Epithelial cell of esophagus (primary cell): Measurements from ENCODE around the gene LMBR1L.

Experiments used
- DNase-seq: peaks from one replicate; pipeline ENCODE4 v3.0.0; 2010; ENCODE audit warnings: low read depth
- H3K4me3 ChIP-seq: 2 replicates; pipeline ENCODE4 v1.5.1; 2011; ENCODE audit warnings: mild to moderate bottlenecking, low read length, control low read depth
- CTCF ChIP-seq: IDR thresholded peaks from 2 replicates; pipeline ENCODE4 v1.5.1; 2011; ENCODE audit warnings: low read depth, mild to moderate bottlenecking, low read length, control low read depth, inconsistent platforms; ENCODE audit not compliant: insufficient read depth; ENCODE audit errors: missing control alignments

Gene LMBR1L

GRCh38 chr12:49086116-49086515, 24.5 kb downstream of the LMBR1L start:
- H3K4me3 ChIP-seq = no peak overlapping the region
- no peak for TF ChIP-seq CTCF
- no peak for DNase-seq

DNA sequence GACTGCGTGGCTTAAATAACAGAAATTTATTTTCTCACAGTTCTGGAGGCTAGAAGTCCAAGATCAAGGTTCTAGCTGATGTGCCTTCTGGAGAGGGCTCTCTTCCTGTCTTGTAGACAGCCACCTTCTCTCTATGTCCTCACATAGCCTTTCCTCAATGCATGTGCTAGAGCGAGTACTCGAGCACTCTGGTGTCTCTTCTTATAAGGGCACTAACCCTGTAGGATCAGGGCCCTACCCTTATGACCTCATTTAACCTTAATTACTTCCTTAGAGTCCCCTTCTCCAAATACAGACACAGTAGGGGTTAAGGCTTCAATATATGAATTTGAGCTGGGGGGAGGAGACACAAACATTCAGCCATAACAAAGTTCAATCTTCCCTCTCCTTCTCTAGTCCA, 26.2 kb downstream of the LMBR1L start:
- no peak for DNase-seq
- no peak overlapping the region for H3K4me3 ChIP-seq
- no peak for TF ChIP-seq CTCF

GRCh38 chr12:49079793-49080192, 30.9 kb downstream of the LMBR1L start:
- DNase-seq = no peak
- TF ChIP-seq CTCF = no peak
- H3K4me3 ChIP-seq = no peak overlapping the region

GRCh38 chr12:49070971-49071370, 39.7 kb downstream of the LMBR1L start:
- no peak overlapping the region for H3K4me3 ChIP-seq
- no peak for DNase-seq
- TF ChIP-seq CTCF = no peak

- peak; percentile 34 for TF ChIP-seq CTCF
- DNase-seq = peak; percentile 98
- peak within 1 kb of the TSS; percentile 69 for H3K4me3 ChIP-seq
Measured at GRCh38 chr12:49069507-49070346, 40.9 kb downstream of the LMBR1L start, which contains the start of gene RHEBL1. Gene RHEBL1, minus strand, starts transcription at chr12:49069979. Its CDS starts 194 bp downstream, at chr12:49069785.

GRCh38 chr12:49068879-49069506, 41.7 kb downstream of the LMBR1L start:
- H3K4me3 ChIP-seq = peak overlapping the region; percentile 69
- TF ChIP-seq CTCF = no peak
- no peak for DNase-seq
